H9 (cell line): ENCODE data around the gene FERMT2. TPM values are rescaled to one million over a fixed set of nuclear protein-coding genes. Genes with fewer than 3 reads are reported as not detected.

Experiments used
- DNase-seq: peaks from one replicate; pipeline ENCODE4 v3.0.0-alpha.2; 2017
- H2AFZ ChIP-seq: one replicate; pipeline ENCODE4 v1.6.1; 2013; ENCODE audit warnings: mild to moderate bottlenecking, low read length, control low read depth, moderate library complexity
- H2AK5ac ChIP-seq: 2 replicates; pipeline ENCODE4 v1.6.1; 2013; ENCODE audit warnings: low read length, control low read depth, mixed read lengths; ENCODE audit not compliant: insufficient read length
- H2BK120ac ChIP-seq: one replicate; pipeline ENCODE4 v1.6.1; 2013; ENCODE audit warnings: low read depth, mild to moderate bottlenecking, low read length, control low read depth, inconsistent platforms; ENCODE audit not compliant: poor library complexity, severe bottlenecking
- H2BK12ac ChIP-seq: 2 replicates; pipeline ENCODE4 v1.6.1; 2013; ENCODE audit warnings: low read length, control low read depth, mixed read lengths, low read depth; ENCODE audit not compliant: insufficient read length
- H2BK15ac ChIP-seq: 2 replicates; pipeline ENCODE4 v1.6.1; 2013; ENCODE audit warnings: low read depth, low read length, control low read depth
- H2BK20ac ChIP-seq: one replicate; pipeline ENCODE4 v1.6.1; 2013; ENCODE audit warnings: low read depth, mild to moderate bottlenecking, low read length, control low read depth, inconsistent platforms; ENCODE audit not compliant: poor library complexity, severe bottlenecking
- H2BK5ac ChIP-seq: 2 replicates; pipeline ENCODE4 v1.6.1; 2013; ENCODE audit warnings: low read length, control low read depth, mixed read lengths; ENCODE audit not compliant: insufficient read length
- H3K14ac ChIP-seq: 2 replicates; pipeline ENCODE4 v1.6.1; 2013; ENCODE audit warnings: low read length, control low read depth; ENCODE audit not compliant: insufficient read depth
- H3K18ac ChIP-seq: 2 replicates; pipeline ENCODE4 v1.6.1; 2013; ENCODE audit warnings: low read depth, mild to moderate bottlenecking, mixed read lengths, low read length, control low read depth; ENCODE audit not compliant: insufficient read length
- H3K23ac ChIP-seq: 2 replicates; pipeline ENCODE4 v1.6.1; 2013; ENCODE audit warnings: low read length, control low read depth, mixed read lengths, low read depth; ENCODE audit not compliant: insufficient read length
- H3K23me2 ChIP-seq: 2 replicates; pipeline ENCODE4 v1.6.1; 2013; ENCODE audit warnings: low read depth, mild to moderate bottlenecking, mixed read lengths, low read length, control low read depth; ENCODE audit not compliant: insufficient read length, poor library complexity, severe bottlenecking
- H3K27ac ChIP-seq: 2 replicates; pipeline ENCODE4 v1.5.1; 2013; ENCODE audit warnings: low read length, control low read depth, mixed read lengths, low read depth; ENCODE audit not compliant: insufficient read length
- H3K27me3 ChIP-seq: 2 replicates; pipeline ENCODE4 v1.6.1; 2013; ENCODE audit warnings: low read length, control low read depth, inconsistent platforms; ENCODE audit not compliant: insufficient read depth
- H3K4ac ChIP-seq: 2 replicates; pipeline ENCODE4 v1.6.1; 2013; ENCODE audit warnings: low read depth, mild to moderate bottlenecking, control low read depth, inconsistent platforms, low read length, moderate library complexity
- H3K4me1 ChIP-seq: 2 replicates; pipeline ENCODE4 v1.6.1; 2013; ENCODE audit warnings: low read length, control low read depth, inconsistent platforms; ENCODE audit not compliant: insufficient read depth
- H3K4me2 ChIP-seq: 2 replicates; pipeline ENCODE4 v1.6.1; 2013; ENCODE audit warnings: low read length, control low read depth, mixed read lengths; ENCODE audit not compliant: insufficient read length, insufficient read depth
- H3K56ac ChIP-seq: 2 replicates; pipeline ENCODE4 v1.6.1; 2013; ENCODE audit warnings: low read depth, mild to moderate bottlenecking, mixed read lengths, low read length, control low read depth; ENCODE audit not compliant: insufficient read length
- H3K79me1 ChIP-seq: 2 replicates; pipeline ENCODE4 v1.6.1; 2013; ENCODE audit warnings: low read depth, mild to moderate bottlenecking, moderate library complexity, low read length, control low read depth, inconsistent platforms; ENCODE audit not compliant: insufficient read depth, poor library complexity, severe bottlenecking
- H3K79me2 ChIP-seq: 2 replicates; pipeline ENCODE4 v1.6.1; 2013; ENCODE audit warnings: low read length, control low read depth, inconsistent platforms; ENCODE audit not compliant: insufficient read depth
- H3K9ac ChIP-seq: 2 replicates; pipeline ENCODE4 v1.6.1; 2013; ENCODE audit warnings: low read length, control low read depth, mixed read lengths; ENCODE audit not compliant: insufficient read length; ENCODE audit errors: extremely low read depth
- H3K9me3 ChIP-seq: one replicate; pipeline ENCODE4 v1.6.1; 2013; ENCODE audit warnings: low read depth, low read length, inconsistent platforms; ENCODE audit not compliant: control insufficient read depth
- H3T11ph ChIP-seq: one replicate; pipeline ENCODE4 v1.6.1; 2013; ENCODE audit warnings: mild to moderate bottlenecking, low read length, control low read depth, inconsistent platforms
- H4K20me1 ChIP-seq: one replicate; pipeline ENCODE4 v1.6.1; 2013; ENCODE audit not compliant: control insufficient read depth, insufficient read length, insufficient read depth
- H4K5ac ChIP-seq: 2 replicates; pipeline ENCODE4 v1.6.1; 2013; ENCODE audit warnings: low read depth, mild to moderate bottlenecking, mixed read lengths, low read length, control low read depth; ENCODE audit not compliant: insufficient read length
- H4K8ac ChIP-seq: replicated peaks from 2 replicates; pipeline ENCODE4 v1.6.1; 2013; ENCODE audit warnings: low read length, control low read depth, mixed read lengths, low read depth; ENCODE audit not compliant: insufficient read length
- H4K91ac ChIP-seq: 2 replicates; pipeline ENCODE4 v1.6.1; 2013; ENCODE audit warnings: low read depth, mild to moderate bottlenecking, moderate library complexity, mixed read lengths, low read length, control low read depth; ENCODE audit not compliant: insufficient read length
- H3K27ac Mint-ChIP-seq, 3 experiments: 2 replicates in 2 of 3; 3 replicates in 1 of 3; pipeline ENCODE4 v1.8.0; 2020 to 2021; ENCODE audit warnings: mixed read lengths in 3 of 3, mild to moderate bottlenecking in 1 of 3, moderate library complexity in 1 of 3
- H3K27me3 Mint-ChIP-seq: 2 replicates; pipeline ENCODE4 v1.8.0; 2021; ENCODE audit warnings: low read depth, mild to moderate bottlenecking, moderate library complexity, mixed read lengths
- H3K36me3 Mint-ChIP-seq, 3 experiments: 2 replicates in 2 of 3; 3 replicates in 1 of 3; pipeline ENCODE4 v1.8.0; 2020 to 2021; ENCODE audit warnings: low read depth in 3 of 3, mixed read lengths in 3 of 3; ENCODE audit not compliant: insufficient read depth in 1 of 3
- H3K4me1 Mint-ChIP-seq, 2 experiments: 2 replicates each; pipeline ENCODE4 v1.8.0; 2020; ENCODE audit warnings: mixed read lengths in 2 of 2
- H3K4me3 Mint-ChIP-seq, 2 experiments: 2 replicates in 1 of 2; 3 replicates in 1 of 2; pipeline ENCODE4 v1.8.0; 2020 to 2021; ENCODE audit warnings: mild to moderate bottlenecking in 2 of 2, mixed read lengths in 2 of 2, moderate library complexity in 1 of 2
- H3K9me3 Mint-ChIP-seq, 2 experiments: 2 replicates in 1 of 2; 3 replicates in 1 of 2; pipeline ENCODE4 v1.8.0; 2020; ENCODE audit warnings: mild to moderate bottlenecking in 2 of 2, mixed read lengths in 2 of 2, moderate library complexity in 1 of 2
- CTCF ChIP-seq: fragments of 200-600 bp; sonication (generic); conservative IDR thresholded peaks from 3 replicates; pipeline ENCODE4 v1.8.0; 2021; ENCODE audit warnings: antibody characterized with exemption, mild to moderate bottlenecking
- WGBS: extraction: QIAGEN DNeasy Blood & Tissue Kit; methylation state at CpG from one replicate; pipeline ENCODE4 v1.1.7; 2013; ENCODE audit warnings: missing lambda C conversion rate, low lambda C conversion rate, mixed read lengths; ENCODE audit not compliant: insufficient read length; ENCODE audit errors: extremely low coverage; 5-methylcytosine and 5-hydroxymethylcytosine counted together
- total RNA-seq: library from RNA; stranded (reverse); gene quantifications from 2 replicates; pipeline ENCODE4 v1.2.1, GENCODE V29; 2021

Gene FERMT2
- total RNA-seq, 1 experiment from 2014 or later, result 128 TPM

GRCh38 chr14:52888159-52888558 is 62.7 kb downstream of the FERMT2 start:
- no peak for DNase-seq

More at GRCh38 chr14:52888159-52888558, 62.7 kb downstream of the FERMT2 start:
- Histone ChIP-seq H2AFZ (no peak overlapping the region), H3K27me3 (no peaks in the 10 kb centered on the region), H4K20me1 (no peaks in the 10 kb centered on the region), H2BK20ac (no peak overlapping the region), H2BK5ac (no peak overlapping the region), H3K9me3 (no peaks in the 10 kb centered on the region), H2BK15ac (no peak overlapping the region), H3K4me2 (no peak overlapping the region), H3K56ac (no peak overlapping the region), H3K14ac (no peak overlapping the region), H3K18ac (no peak overlapping the region), H3K27ac (no peak overlapping the region), H4K5ac (no peak overlapping the region), H2AK5ac (no peak overlapping the region), H3K4ac (no peak overlapping the region), H3K23me2 (no peaks in the 10 kb centered on the region), H4K8ac (no peak overlapping the region), H3K79me2 (peaks cover 1% of the 10 kb centered on the region; the same call in 1 of the 2 replicates), H3K23ac (no peak overlapping the region), H2BK12ac (no peak overlapping the region), H3K79me1 (no peaks in the 10 kb centered on the region), H4K91ac (no peak overlapping the region), H3K9ac (no peak overlapping the region), H3K4me1 (no peaks in the 10 kb centered on the region), H2BK120ac (no peak overlapping the region), H3T11ph (no peak overlapping the region)
- Mint-ChIP-seq H3K4me3 (no peak overlapping the region), H3K4me1 (peaks cover 8 to 9% of the 10 kb centered on the region in 2 experiments), H3K9me3 (no peaks in the 10 kb centered on the region), H3K27me3 (no peaks in the 10 kb centered on the region), H3K27ac (no peak overlapping the region), H3K36me3 (peaks cover 12 to 45% (median 40%) of the 10 kb centered on the region in 3 experiments; a peak in 6 of 7 replicates)
- TF ChIP-seq CTCF, result no peak
- WGBS, result no CpG with 5 or more reads among the region's 4 CpGs
